GM13977 (cell line): Measurements from ENCODE around the gene CORO1C.

Experiments used
- DNase-seq: peaks from one replicate; pipeline ENCODE4 v3.0.0; 2012; ENCODE audit warnings: low spot score
- CTCF ChIP-seq: IDR thresholded peaks from 2 replicates; pipeline ENCODE4 v1.5.1; 2012; ENCODE audit warnings: mild to moderate bottlenecking, control low read depth; ENCODE audit not compliant: insufficient read depth; ENCODE audit errors: extremely low read depth, missing control alignments
- in situ Hi-C: fragments of 300-500 bp; cut with MboI; formaldehyde crosslinking; loops from one replicate; pipeline ENCODE4 v1.12.0; 2022; ENCODE audit warnings: low sequenced_read_pairs, low pct_unique_long_range_greater_than_20kb, mixed read lengths, inconsistent platforms; ENCODE audit not compliant: unreplicated experiment

CORO1C gene

GRCh38 chr12:108599948-108600701 lies 131.2 kb downstream of the CORO1C start:
- in situ Hi-C loops, result no loop called here
- TF ChIP-seq CTCF, result no peak
- DNase-seq, result no peak

- in situ Hi-C loops, result no loop called here
- DNase-seq, result no peak
- TF ChIP-seq CTCF, result no peak
Observed at GRCh38 chr12:108599541-108599940, 131.8 kb downstream of the CORO1C start.

GRCh38 chr12:108598553-108599250 lies 132.6 kb downstream of the CORO1C start:
- in situ Hi-C loops, result no loop called here
- no peak for TF ChIP-seq CTCF
- no peak for DNase-seq

- no peak for DNase-seq
- in situ Hi-C loops, result no loop called here
- no peak for TF ChIP-seq CTCF
Observed at GRCh38 chr12:108597559-108598471, 133.5 kb downstream of the CORO1C start, which contains the start of gene TMEM119. TSS of gene TMEM119 (minus strand) at chr12:108598084. CDS start at chr12:108592383, 5,701 bp downstream.

GRCh38 chr12:108596854-108597558 lies 134.3 kb downstream of the CORO1C start:
- no peak for TF ChIP-seq CTCF
- no peak for DNase-seq
- in situ Hi-C loops, result no loop called here
